SK-MEL-5 (cell line): Measurements from ENCODE around the gene OR6N1. TPM values are rescaled to one million over a fixed set of nuclear protein-coding genes. Genes with fewer than 3 reads are reported as not detected.

Experiments
- DNase-seq: peaks from one replicate; pipeline ENCODE4 v3.0.0-alpha.2; 2016; ENCODE audit warnings: low read depth, low spot score
- in situ Hi-C: cut with HindIII; loops from 2 replicates; pipeline ENCODE4 v1.10.0; 2016; ENCODE audit warnings: low sequenced_read_pairs, high pct_unique_total_duplicates, low pct_unique_long_range_greater_than_20kb
- total RNA-seq: library from RNA; depleted of rRNA; stranded (reverse); fragments of >200 nt; shearing (Covaris generic); gene quantifications from 2 replicates; pipeline ENCODE4 v1.2.3, GENCODE V29; 2014

The OR6N1 gene
- total RNA-seq, 1 experiment from 2014 or later, result not detected

DNA sequence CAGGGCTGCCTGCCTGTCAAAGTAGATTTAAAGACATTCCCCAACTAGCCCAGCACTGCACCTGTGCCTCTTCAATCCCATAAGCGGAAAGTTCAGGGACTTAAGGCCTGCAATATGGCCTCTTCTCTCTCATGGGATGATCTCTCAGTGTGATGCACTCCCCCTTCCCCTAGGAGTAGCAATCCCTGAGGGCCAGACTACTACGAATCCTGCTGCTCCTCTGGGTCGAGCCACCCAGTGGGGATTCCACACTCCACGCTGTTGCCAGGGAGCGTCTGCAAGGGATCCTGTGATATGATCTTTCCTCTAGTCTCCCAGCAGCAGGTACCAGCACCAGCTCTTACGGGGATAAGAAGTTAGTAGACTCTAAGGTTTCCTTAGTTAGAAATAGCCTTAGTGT is 22.3 kb upstream of the OR6N1 start:
- in situ Hi-C loops, result no loop called here
- no peak for DNase-seq

- in situ Hi-C loops, result no loop called here
- DNase-seq, result peak; percentile 55
Observed at GRCh38 chr1:158793604-158794003, 21.6 kb upstream of the OR6N1 start.

DNA sequence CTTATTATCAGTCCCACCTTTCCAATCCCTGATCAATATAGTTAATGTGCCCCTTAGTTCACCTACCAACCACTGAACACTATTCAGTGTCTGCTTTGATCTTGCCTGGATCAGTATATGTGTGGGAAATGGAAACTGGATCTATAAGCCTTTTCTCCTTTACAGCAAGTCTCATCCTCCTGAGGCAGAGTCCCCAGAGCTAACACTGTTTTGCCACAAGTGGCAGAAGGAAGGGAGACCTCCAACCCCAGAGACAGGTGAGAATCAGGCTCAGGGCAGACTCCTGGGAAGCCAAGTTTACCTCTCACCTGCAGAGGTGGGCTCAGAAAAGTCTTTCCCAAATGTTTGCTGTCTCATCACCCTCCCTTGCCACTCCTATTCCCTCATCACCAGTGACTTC is 9.1 kb upstream of the OR6N1 start, which contains the start of gene OR6N2:
OR6N2 (minus strand) TSS at position 101 of the 400 bp plus-strand sequence. CDS start 3,569 bp downstream, outside the sequence.
- DNase-seq, result no peak
- in situ Hi-C loops, result no loop called here

DNA sequence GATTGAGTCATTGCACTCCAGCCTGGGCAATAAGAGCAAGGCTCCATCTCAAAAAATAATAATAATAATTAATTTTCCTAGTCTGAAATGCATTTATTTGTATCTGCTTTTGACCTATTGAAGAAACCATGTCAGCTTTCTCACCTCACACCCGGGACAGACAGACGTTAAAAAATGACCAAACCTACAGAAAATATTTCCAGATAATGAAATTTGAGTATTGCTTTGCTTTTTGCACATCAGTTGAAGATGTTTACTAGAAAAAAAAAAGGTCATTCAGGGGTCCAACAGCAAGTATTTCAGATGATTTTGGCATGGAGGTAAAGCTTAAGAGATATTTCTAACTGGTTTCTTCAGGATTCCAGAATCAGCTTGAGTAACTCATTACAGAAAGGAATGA is 17.6 kb downstream of the OR6N1 start, which contains the start of gene OR6K6:
OR6K6 (plus strand) TSS at position 301 of the 400 bp plus-strand sequence. CDS start 168 bp downstream, outside the sequence.
- in situ Hi-C loops, result no loop called here
- DNase-seq, result no peak

DNA sequence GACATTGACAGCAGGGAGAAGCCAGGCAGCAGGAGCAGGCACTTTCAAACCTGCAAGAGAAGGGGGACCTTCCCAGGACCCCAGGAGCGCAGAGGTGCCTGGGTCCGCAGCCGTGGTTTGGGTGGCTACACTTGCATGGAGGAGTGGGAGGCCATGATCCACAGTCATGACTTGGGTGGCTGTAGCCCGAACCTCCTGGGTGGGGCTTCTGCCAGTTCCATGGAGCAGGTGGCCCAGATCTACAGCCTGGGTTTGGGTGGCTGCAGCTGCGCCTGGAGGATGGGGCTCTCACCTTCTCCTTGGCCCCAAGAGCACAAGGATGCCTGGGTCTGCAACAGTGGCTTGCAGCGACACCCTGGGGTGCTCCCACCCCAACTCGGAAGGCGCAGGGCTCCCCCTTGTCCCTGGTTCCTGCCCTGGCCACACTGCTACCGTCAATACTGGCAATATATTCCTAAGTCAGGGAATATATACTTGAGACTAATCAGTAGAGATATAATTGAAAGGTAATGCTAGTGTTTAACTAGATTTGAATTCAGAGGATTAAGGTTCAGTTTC is 19.8 kb downstream of the OR6N1 start:
- in situ Hi-C loops, result no loop called here
- no peak for DNase-seq

DNA sequence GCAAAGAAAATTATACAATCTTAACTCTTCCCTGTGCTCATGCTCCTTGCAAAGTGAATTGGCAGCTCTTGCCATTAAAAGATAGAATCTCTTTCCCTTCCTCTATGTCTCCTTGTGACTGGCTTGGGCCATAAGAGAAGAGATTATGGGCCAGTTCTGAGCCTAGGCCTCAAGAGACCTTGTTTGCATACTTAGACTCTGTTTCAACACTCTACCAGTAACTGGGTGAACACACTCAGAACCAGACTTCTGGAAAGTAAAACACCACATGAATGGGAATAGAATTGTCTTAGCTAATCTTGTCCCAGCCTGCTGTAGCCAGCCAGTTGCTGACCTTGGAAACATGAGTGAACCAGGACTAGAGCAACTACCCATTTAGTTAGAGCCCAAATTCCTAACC is 36.1 kb downstream of the OR6N1 start:
- in situ Hi-C loops, result no loop called here
- DNase-seq, result no peak

DNA sequence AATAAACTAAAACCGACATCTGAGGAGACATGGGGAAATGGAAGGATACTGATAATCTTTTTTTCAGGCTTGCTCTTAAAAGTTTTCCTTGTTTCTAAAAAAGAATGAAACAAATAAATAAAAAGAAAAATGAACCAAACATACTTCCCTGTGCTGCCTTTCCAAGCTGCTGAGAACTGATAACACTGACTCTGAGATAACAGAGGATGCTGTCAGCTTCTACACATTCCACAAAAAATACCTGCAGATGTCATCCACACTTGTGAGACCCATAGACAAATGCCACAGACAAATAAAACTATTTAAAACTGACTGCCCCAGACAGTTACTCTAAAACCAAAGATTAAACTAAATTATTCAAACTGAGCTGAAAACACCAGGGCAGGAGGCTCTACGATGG is 39.5 kb downstream of the OR6N1 start:
- in situ Hi-C loops, result no loop called here
- no peak for DNase-seq

DNA sequence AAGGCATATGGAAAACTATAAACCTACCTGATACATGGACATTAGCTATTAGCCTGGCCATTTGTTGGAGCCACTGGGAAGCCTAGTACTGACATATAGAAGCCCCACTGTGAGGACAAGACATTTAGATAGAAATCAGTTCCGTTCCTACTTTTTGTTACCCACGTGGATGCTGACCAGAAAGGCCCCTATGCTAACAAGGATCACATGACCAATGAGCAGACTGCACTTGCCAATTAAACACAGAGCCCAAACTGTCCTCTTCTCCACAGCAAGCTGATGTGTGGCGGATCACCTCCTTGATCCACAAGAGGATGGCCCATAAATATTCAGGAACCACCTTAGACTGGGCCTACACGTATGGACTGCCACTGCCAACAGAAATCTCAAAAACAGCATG is 40.3 kb downstream of the OR6N1 start:
- in situ Hi-C loops, result no loop called here
- no peak for DNase-seq

- DNase-seq, result no peak
- in situ Hi-C loops, result no loop called here
Observed at GRCh38 chr1:158730453-158730852, 41.5 kb downstream of the OR6N1 start.

DNA sequence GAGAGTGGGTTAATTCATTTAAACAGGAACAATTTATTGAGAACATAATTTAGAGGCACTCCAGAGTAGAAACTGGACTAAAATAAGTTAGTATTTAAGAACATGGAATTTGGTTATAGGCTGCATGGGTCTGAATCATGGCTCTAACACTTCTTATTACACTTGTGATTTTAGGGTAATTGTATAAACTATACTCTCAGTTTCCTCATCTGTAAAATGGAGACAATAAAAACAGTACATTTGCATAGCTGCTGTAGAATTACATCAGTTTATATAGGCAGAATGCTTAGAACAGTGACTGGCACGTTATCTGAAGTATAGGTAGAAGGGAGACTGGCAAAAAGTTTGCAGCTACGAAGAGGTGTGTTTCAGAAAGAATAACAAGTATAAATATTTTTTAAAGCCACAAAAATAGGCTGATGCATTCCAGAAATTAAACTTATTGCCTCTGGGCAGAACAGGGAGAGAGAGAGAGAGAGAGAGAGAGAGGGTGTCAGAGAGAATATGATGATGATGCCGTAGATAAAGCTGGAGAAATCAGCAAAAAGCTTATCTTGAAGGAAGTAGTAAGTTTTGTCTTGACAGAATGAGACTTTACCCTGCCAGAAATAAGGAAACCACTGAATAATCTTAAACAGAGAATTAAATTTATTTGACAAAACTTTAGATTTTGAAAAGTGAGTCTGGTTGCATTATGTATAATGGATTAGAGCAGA is 43.3 kb downstream of the OR6N1 start:
- no peak for DNase-seq
- in situ Hi-C loops, result no loop called here

DNA sequence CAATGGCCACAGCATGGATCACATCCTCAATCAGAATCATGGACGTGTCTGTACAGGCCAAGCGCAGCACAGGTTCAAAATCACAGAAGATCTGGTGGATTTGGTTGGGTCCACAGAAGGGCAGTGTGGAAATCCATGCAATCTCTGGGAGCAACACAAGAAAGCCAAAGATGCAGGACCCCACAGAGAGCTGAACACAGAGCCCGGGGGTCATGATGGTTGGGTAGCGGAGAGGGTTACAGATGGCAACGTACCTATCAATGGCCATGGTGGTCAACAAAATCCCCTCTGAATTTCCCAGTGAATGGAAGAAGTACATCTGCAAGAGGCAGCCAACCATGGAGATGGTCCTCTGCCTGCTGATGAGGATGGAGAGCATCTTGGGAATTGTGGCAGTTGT is 47.6 kb downstream of the OR6N1 start:
- DNase-seq, result no peak
- in situ Hi-C loops, result no loop called here

DNA sequence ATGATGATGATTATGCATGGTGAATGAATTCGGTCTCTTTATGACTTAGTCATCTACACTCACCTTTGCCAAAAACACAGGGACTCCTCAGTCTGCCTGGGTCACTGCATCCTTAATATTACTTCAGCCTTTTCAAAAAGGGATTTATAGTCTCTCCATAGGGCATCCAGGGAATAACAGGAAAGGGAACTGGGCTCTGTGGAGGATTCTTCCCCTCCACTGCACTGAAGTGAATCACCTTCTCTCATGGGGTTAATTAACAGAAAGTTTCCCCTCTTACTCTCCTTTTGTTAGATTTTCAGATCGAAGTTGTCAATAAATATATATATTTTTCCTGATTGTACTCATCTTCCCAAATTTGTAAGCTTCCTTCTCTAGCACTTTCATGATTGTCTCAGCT is 51.4 kb downstream of the OR6N1 start, which contains the start of gene OR6K3:
OR6K3 (minus strand) TSS at position 101 of the 400 bp plus-strand sequence. CDS start 2,605 bp downstream, outside the sequence.
- DNase-seq, result no peak
- in situ Hi-C loops, result no loop called here

- no peak for DNase-seq
- in situ Hi-C loops, result no loop called here
Observed at GRCh38 chr1:158719664-158720063, 52.3 kb downstream of the OR6N1 start.

DNA sequence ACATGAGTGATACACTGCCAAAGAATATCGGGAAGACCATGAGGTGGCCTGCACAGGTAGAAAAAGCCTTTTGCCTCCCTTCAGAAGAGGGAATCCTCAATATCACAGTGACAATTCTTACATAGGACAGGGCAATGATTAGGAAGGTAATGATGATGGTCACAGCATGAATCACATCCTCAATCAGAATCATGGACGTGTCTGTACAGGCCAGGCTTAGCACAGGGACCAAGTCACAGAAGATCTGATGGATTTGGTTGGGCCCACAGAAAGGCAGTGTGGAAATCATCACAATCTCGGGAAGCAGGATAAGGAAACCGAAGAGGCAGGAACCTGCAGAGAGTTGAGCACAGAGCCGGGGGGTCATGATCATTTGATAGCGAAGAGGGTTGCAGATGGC is 54.7 kb downstream of the OR6N1 start:
- in situ Hi-C loops, result no loop called here
- DNase-seq, result no peak

GRCh38 chr1:158716335-158716734 is 55.7 kb downstream of the OR6N1 start:
- DNase-seq, result no peak
- in situ Hi-C loops, result no loop called here

DNA sequence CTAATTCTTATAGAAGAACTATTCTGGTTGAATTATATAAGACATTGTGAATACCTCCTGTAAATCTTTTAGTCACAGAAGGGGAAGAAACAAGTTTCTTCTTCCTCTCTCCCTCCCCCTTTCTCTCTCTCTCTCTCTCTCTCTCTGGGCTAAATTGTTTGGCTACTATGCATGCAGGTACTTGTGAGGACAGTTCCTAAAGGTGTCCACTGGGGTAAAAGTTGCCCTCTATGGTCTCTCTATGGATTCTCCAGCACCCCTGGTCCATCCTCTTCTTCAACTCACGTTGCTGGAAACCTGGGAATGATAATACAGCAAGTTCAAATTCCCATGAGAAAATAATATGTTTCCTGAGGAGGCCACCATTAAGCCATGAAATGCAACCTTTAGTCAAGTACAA is 57.2 kb downstream of the OR6N1 start:
- in situ Hi-C loops, result no loop called here
- no peak for DNase-seq
